Uterus (tissue), 4 donors: ENCODE results near the gene HABP4. TPM values are rescaled to one million over a fixed set of nuclear protein-coding genes. Genes with fewer than 3 reads are reported as not detected.

Experiments used
- DNase-seq, 2 donors: peaks; one replicate each; pipeline ENCODE4 v3.0.0-alpha.2; 2019 to 2020
- H3K27ac ChIP-seq, 2 donors: fragments of 200-600 bp; sonication (generic); 1 replicate in 1 of 2; 2 replicates in 1 of 2; pipeline ENCODE4 v1.5.1; 2016 to 2018
- H3K27me3 ChIP-seq, 2 donors: fragments of 200-600 bp; sonication (generic); one replicate each; pipeline ENCODE4 v1.5.1; 2018 to 2019; ENCODE audit warnings: control low read depth in 1 of 2
- H3K36me3 ChIP-seq, 2 donors: fragments of 200-600 bp; sonication (generic); one replicate each; pipeline ENCODE4 v1.5.1; 2019; ENCODE audit warnings: control low read depth in 1 of 2
- H3K4me1 ChIP-seq, 2 donors: fragments of 200-600 bp; sonication (generic); one replicate each; pipeline ENCODE4 v1.5.1; 2018 to 2019; ENCODE audit warnings: control low read depth in 1 of 2
- H3K4me3 ChIP-seq, 2 donors: fragments of 200-600 bp; sonication (generic); 1 replicate in 1 of 2; 2 replicates in 1 of 2; pipeline ENCODE4 v1.5.1; 2018 to 2019; ENCODE audit warnings: mild to moderate bottlenecking in 1 of 2
- H3K9me3 ChIP-seq, 2 donors: fragments of 200-600 bp; sonication (generic); one replicate each; pipeline ENCODE4 v1.5.1; 2019; ENCODE audit warnings: control low read depth in 1 of 2
- CTCF ChIP-seq, 4 experiments: fragments of 200-600 bp in 2 of 4; fragments of 450-650 bp in 2 of 4; sonication (generic) in 2 of 4; IDR thresholded peaks; one replicate each; pipeline ENCODE4 v1.5.1; 2016 to 2019; ENCODE audit warnings: antibody characterized with exemption in 4 of 4, mild to moderate bottlenecking in 2 of 4, moderate library complexity in 1 of 4
- POLR2A ChIP-seq, 2 donors: fragments of 450-650 bp; IDR thresholded peaks; one replicate each; pipeline ENCODE4 v1.6.1; 2016; ENCODE audit warnings: antibody characterized with exemption in 2 of 2, mild to moderate bottlenecking in 1 of 2, moderate library complexity in 1 of 2
- intact Hi-C: fragments of 100-400 bp; cut with DNase I; formaldehyde crosslinking; loops from one replicate; pipeline ENCODE4 v1.15.1; 2023; ENCODE audit warnings: low total_unique reads
- total RNA-seq, 4 donors: library from RNA; depleted of rRNA in 3 of 4; stranded (reverse); fragments of >200 nt in 3 of 4; gene quantifications; one replicate each; pipeline versions ENCODE4 v1.1.0 to v1.2.4, GENCODE V29; 2014 to 2023
- donor health status: DM: yes; HTN: yes; CAD: no.

Gene HABP4
- total RNA-seq, 4 donors from 2014 or later: 4.1 to 19.4 (median 11.9) TPM

GRCh38 chr9:96491880-96492525, 42.0 kb downstream of the HABP4 start:
- no peaks in the 10 kb centered on the region for H3K36me3 ChIP-seq
- no peak overlapping the region for H3K4me3 ChIP-seq
- TF ChIP-seq POLR2A (IDR thresholded peaks at IDR 0.05) (no peak), CTCF (IDR thresholded peaks at IDR 0.05) (no peak)
- intact Hi-C loops: no loop called here
- H3K27me3 ChIP-seq: no peaks in the 10 kb centered on the region
- no peaks in the 10 kb centered on the region for H3K9me3 ChIP-seq
- H3K4me1 ChIP-seq: no peaks in the 10 kb centered on the region
- no peak for DNase-seq
- H3K27ac ChIP-seq: no peak overlapping the region

- H3K9me3 ChIP-seq: no peaks in the 10 kb centered on the region
- TF ChIP-seq POLR2A (IDR thresholded peaks at IDR 0.05) (no peak), CTCF (IDR thresholded peaks at IDR 0.05) (no peak)
- no peaks in the 10 kb centered on the region for H3K27me3 ChIP-seq
- H3K4me1 ChIP-seq: no peaks in the 10 kb centered on the region
- H3K27ac ChIP-seq: no peak overlapping the region
- no peak for DNase-seq
- H3K36me3 ChIP-seq: no peaks in the 10 kb centered on the region
- intact Hi-C loops: no loop called here
- H3K4me3 ChIP-seq: no peak overlapping the region
These were observed 43.1 kb downstream of the HABP4 start for GRCh38 chr9:96492993-96493531.

- Histone ChIP-seq H3K4me3 (no peak overlapping the region), H3K9me3 (no peaks in the 10 kb centered on the region), H3K27ac (no peak overlapping the region), H3K36me3 (no peaks in the 10 kb centered on the region), H3K27me3 (no peaks in the 10 kb centered on the region), H3K4me1 (no peaks in the 10 kb centered on the region)
- intact Hi-C loops: no loop called here
- no peak for DNase-seq
- TF ChIP-seq POLR2A (IDR thresholded peaks at IDR 0.05) (no peak), CTCF (IDR thresholded peaks at IDR 0.05) (no peak)
These were observed 43.8 kb downstream of the HABP4 start for GRCh38 chr9:96493757-96494156.

- intact Hi-C loops: no loop called here
- Histone ChIP-seq H3K36me3 (no peaks in the 10 kb centered on the region), H3K4me1 (no peaks in the 10 kb centered on the region), H3K9me3 (no peaks in the 10 kb centered on the region), H3K4me3 (no peak overlapping the region), H3K27ac (no peak overlapping the region), H3K27me3 (no peaks in the 10 kb centered on the region)
- DNase-seq: no peak
- no peak for TF ChIP-seq POLR2A (IDR thresholded peaks at IDR 0.05)
- TF ChIP-seq CTCF (IDR thresholded peaks at IDR 0.05): no peak
These were observed 44.3 kb downstream of the HABP4 start for GRCh38 chr9:96494215-96494800.

- Histone ChIP-seq H3K27ac (no peak overlapping the region), H3K4me1 (no peaks in the 10 kb centered on the region), H3K4me3 (no peak overlapping the region), H3K27me3 (no peaks in the 10 kb centered on the region), H3K36me3 (no peaks in the 10 kb centered on the region), H3K9me3 (no peaks in the 10 kb centered on the region)
- no peak for DNase-seq
- TF ChIP-seq POLR2A (IDR thresholded peaks at IDR 0.05): no peak
- TF ChIP-seq CTCF (IDR thresholded peaks at IDR 0.05): no peak
- intact Hi-C loops: no loop called here
These were observed 45.4 kb downstream of the HABP4 start for GRCh38 chr9:96495341-96495740.
